DND-41 (cell line): ENCODE results near the gene EIF4E1B.

ENCODE experiments used
- ATAC-seq: fragments of 200-7000 bp; cut with Tn5 transposase; 3 replicates; pipeline ENCODE4 v1.9.1; 2021; ENCODE audit warnings: low read depth; ENCODE audit not compliant: insufficient read depth
- DNase-seq: peaks from one replicate; pipeline ENCODE4 v3.0.0-alpha.2; 2020
- H2AFZ ChIP-seq: 2 replicates; pipeline ENCODE4 v1.6.0; 2012; ENCODE audit warnings: low read depth, low read length
- H3K27ac ChIP-seq: 2 replicates; pipeline ENCODE4 v1.5.1; 2012; ENCODE audit warnings: low read length, inconsistent platforms
- H3K27me3 ChIP-seq: fragments of 200-600 bp; sonication (generic); 2 replicates; pipeline ENCODE4 v1.6.0; 2012; ENCODE audit warnings: low read length, mild to moderate bottlenecking, inconsistent platforms; ENCODE audit not compliant: insufficient read depth, poor library complexity
- H3K36me3 ChIP-seq: 2 replicates; pipeline ENCODE4 v1.5.1; 2012; ENCODE audit warnings: low read length, inconsistent platforms; ENCODE audit not compliant: insufficient read depth
- H3K4me1 ChIP-seq: 2 replicates; pipeline ENCODE4 v1.5.1; 2012; ENCODE audit warnings: mild to moderate bottlenecking, low read length; ENCODE audit not compliant: insufficient read depth
- H3K4me2 ChIP-seq: 2 replicates; pipeline ENCODE4 v1.6.0; 2012; ENCODE audit warnings: mild to moderate bottlenecking, moderate library complexity, low read length, inconsistent platforms; ENCODE audit not compliant: insufficient read depth
- H3K4me3 ChIP-seq, 2 experiments: fragments of 200-600 bp in 1 of 2; shearing (Covaris generic) in 1 of 2; 2 replicates each; pipeline ENCODE4 v1.5.1; 2012 to 2016; ENCODE audit warnings: inconsistent platforms in 2 of 2, low read length in 2 of 2, mild to moderate bottlenecking in 2 of 2, low read depth in 1 of 2, moderate library complexity in 1 of 2
- H3K79me2 ChIP-seq: 2 replicates; pipeline ENCODE4 v1.6.0; 2012; ENCODE audit warnings: low read length, inconsistent platforms; ENCODE audit not compliant: insufficient read depth
- H3K9ac ChIP-seq: 2 replicates; pipeline ENCODE4 v1.6.0; 2012; ENCODE audit warnings: low read depth, mild to moderate bottlenecking, inconsistent platforms, low read length, moderate library complexity
- H3K9me3 ChIP-seq: 2 replicates; pipeline ENCODE4 v1.5.1; 2012; ENCODE audit warnings: low read length, moderate library complexity, mild to moderate bottlenecking, inconsistent platforms; ENCODE audit not compliant: insufficient read depth, severe bottlenecking
- H4K20me1 ChIP-seq: 2 replicates; pipeline ENCODE4 v1.6.0; 2012; ENCODE audit warnings: low read length; ENCODE audit not compliant: insufficient read depth
- EZH2 ChIP-seq: IDR thresholded peaks from 3 replicates; pipeline ENCODE4 v1.6.1; 2012; ENCODE audit warnings: borderline replicate concordance, low read depth, mild to moderate bottlenecking, moderate library complexity, low read length, inconsistent platforms; ENCODE audit not compliant: severe bottlenecking
- TF ChIP-seq, protein P1 (sequence below): IDR thresholded peaks from 2 replicates; pipeline ENCODE4 v1.5.1; 2012; ENCODE audit warnings: borderline replicate concordance, low read length, moderate library complexity, mild to moderate bottlenecking; ENCODE audit not compliant: poor library complexity, severe bottlenecking; ENCODE audit errors: extremely low read depth

The EIF4E1B gene

GRCh38 chr5:176625966-176626875, 4.3 kb upstream of the EIF4E1B start:
- no peaks in the 10 kb centered on the region for H4K20me1 ChIP-seq
- no peaks in the 10 kb centered on the region for H3K36me3 ChIP-seq
- H3K79me2 ChIP-seq, result no peaks in the 10 kb centered on the region
- no peak overlapping the region for H3K9ac ChIP-seq
- no peak overlapping the region for H2AFZ ChIP-seq
- no peak overlapping the region for H3K4me2 ChIP-seq
- H3K4me3 ChIP-seq, result no peak overlapping the region
- DNase-seq (no peak), ATAC-seq (no peak)
- no peaks in the 10 kb centered on the region for H3K27me3 ChIP-seq
- no peaks in the 10 kb centered on the region for H3K9me3 ChIP-seq
- no peak overlapping the region for H3K27ac ChIP-seq
- TF ChIP-seq, protein P1, sequence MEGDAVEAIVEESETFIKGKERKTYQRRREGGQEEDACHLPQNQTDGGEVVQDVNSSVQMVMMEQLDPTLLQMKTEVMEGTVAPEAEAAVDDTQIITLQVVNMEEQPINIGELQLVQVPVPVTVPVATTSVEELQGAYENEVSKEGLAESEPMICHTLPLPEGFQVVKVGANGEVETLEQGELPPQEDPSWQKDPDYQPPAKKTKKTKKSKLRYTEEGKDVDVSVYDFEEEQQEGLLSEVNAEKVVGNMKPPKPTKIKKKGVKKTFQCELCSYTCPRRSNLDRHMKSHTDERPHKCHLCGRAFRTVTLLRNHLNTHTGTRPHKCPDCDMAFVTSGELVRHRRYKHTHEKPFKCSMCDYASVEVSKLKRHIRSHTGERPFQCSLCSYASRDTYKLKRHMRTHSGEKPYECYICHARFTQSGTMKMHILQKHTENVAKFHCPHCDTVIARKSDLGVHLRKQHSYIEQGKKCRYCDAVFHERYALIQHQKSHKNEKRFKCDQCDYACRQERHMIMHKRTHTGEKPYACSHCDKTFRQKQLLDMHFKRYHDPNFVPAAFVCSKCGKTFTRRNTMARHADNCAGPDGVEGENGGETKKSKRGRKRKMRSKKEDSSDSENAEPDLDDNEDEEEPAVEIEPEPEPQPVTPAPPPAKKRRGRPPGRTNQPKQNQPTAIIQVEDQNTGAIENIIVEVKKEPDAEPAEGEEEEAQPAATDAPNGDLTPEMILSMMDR, result no peak
- TF ChIP-seq EZH2, result no peak
- no peaks in the 10 kb centered on the region for H3K4me1 ChIP-seq

DNA sequence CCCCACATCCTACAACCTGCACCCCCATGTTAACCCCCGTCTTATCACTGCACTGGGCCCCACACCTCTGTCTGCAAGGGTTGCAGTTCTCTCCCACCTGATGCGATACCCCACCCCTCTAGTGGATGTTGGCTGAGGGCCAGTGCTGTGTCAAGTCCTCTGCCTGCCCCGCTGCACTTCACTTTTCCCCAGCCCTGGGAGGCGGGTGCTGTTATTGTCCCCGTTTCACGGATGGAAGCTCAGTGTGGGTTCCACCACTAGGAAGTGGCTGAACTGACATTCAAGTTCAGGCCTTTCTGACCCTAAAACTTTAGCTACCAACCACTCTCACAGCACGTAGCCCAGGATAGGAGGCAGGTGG, 3.6 kb upstream of the EIF4E1B start:
- H3K4me1 ChIP-seq, result no peaks in the 10 kb centered on the region
- no peak overlapping the region for H3K4me2 ChIP-seq
- H3K27me3 ChIP-seq, result no peaks in the 10 kb centered on the region
- ATAC-seq, result no peak
- no peak overlapping the region for H3K4me3 ChIP-seq
- no peak overlapping the region for H3K9ac ChIP-seq
- H3K36me3 ChIP-seq, result no peaks in the 10 kb centered on the region
- no peak for TF ChIP-seq EZH2
- TF ChIP-seq, protein P1, result no peak
- no peak overlapping the region for H3K27ac ChIP-seq
- H3K79me2 ChIP-seq, result no peaks in the 10 kb centered on the region
- no peaks in the 10 kb centered on the region for H3K9me3 ChIP-seq
- H4K20me1 ChIP-seq, result no peaks in the 10 kb centered on the region
- H2AFZ ChIP-seq, result no peak overlapping the region
- no peak for DNase-seq

- no peaks in the 10 kb centered on the region for H3K9me3 ChIP-seq
- no peak overlapping the region for H3K27ac ChIP-seq
- H3K4me2 ChIP-seq, result no peak overlapping the region
- no peak overlapping the region for H3K9ac ChIP-seq
- no peaks in the 10 kb centered on the region for H4K20me1 ChIP-seq
- H3K27me3 ChIP-seq, result no peaks in the 10 kb centered on the region
- no peak for TF ChIP-seq EZH2
- TF ChIP-seq, protein P1, result no peak
- ATAC-seq, result no peak
- H2AFZ ChIP-seq, result no peak overlapping the region
- no peak for DNase-seq
- no peaks in the 10 kb centered on the region for H3K36me3 ChIP-seq
- H3K79me2 ChIP-seq, result no peaks in the 10 kb centered on the region
- H3K4me1 ChIP-seq, result no peaks in the 10 kb centered on the region
- no peak overlapping the region for H3K4me3 ChIP-seq
Observed at GRCh38 chr5:176627582-176627981, 2.9 kb upstream of the EIF4E1B start.
